Measurements from ENCODE around the gene SLF2.

- TF ChIP-seq CTCF (IDR thresholded peaks at IDR 0.05 in 4 of 5, conservative IDR thresholded peaks at IDR 0.05 in 1 of 5) (no peak), POLR2A (IDR thresholded peaks at IDR 0.05) (no peak)
Observed at GRCh38 chr10:100886963-100887362, 25.8 kb upstream of the SLF2 start.
